HG02623 (cell line): ENCODE measurements around the gene KCTD21.
"Not testable (repeated sequence)": the region's sequence is repeated elsewhere in the genome, so short reads cannot be mapped to it uniquely, and the experiment has no call there.

Experiments
- ATAC-seq: cut with Tn5 transposase; IDR thresholded peaks from one replicate; pipeline ENCODE4 v1.9.1; 2021; ENCODE audit warnings: moderate library complexity; ENCODE audit not compliant: unreplicated experiment

The KCTD21 gene, protein sequence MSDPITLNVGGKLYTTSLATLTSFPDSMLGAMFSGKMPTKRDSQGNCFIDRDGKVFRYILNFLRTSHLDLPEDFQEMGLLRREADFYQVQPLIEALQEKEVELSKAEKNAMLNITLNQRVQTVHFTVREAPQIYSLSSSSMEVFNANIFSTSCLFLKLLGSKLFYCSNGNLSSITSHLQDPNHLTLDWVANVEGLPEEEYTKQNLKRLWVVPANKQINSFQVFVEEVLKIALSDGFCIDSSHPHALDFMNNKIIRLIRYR

DNA sequence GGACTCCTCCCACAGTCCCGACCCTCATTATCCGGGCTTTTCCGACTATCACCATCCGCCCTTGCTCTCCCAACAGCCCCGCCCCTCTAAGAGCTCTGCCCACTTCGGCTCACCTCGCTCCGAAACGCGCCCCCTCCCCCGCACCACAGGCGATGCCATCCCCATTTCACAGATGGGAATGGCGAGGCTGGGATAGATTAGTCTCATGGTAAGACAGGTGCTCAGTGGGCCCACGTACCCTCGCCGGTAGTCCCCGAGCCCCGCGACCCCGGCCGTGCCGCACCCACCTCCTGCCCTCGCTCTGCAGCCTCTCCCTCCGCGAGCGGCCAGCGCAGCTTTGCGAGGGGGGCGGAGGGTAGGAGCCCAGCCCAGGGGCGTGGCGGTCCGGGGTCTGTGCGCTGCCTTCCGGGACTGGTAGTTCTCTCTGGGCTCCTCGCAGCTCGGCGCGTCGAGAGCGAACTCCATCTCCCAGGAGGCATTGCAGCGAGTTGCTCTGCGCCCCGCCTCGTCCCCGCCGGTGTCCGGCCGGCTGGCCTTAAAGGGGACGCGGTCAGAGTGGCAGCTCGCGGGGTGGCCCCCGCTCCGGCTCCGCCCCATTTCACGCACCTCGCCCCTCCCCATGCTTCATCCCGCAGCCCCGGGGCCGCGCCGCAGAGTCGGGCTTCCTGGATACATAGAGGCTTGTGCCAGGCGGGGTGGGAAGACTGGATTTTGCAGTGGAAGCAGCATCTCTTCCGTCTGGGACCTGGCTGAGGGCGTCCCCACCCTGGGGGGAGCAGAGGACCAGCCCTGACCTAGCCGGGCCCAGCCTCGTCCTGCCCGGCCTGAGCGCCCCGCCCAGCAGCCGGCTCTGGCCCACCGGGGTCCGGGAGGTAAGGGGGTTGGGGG is at the start of gene KCTD21, which contains the start of gene USP35:
Gene KCTD21 (minus strand): TSS at position 341 of the 888 bp plus-strand sequence. CDS start 14,072 bp downstream, outside the sequence.
Gene USP35 (plus strand): TSS at position 634 of the 888 bp plus-strand sequence. CDS start 7,327 bp downstream, outside the sequence.
- peak; percentile 96 for ATAC-seq

DNA sequence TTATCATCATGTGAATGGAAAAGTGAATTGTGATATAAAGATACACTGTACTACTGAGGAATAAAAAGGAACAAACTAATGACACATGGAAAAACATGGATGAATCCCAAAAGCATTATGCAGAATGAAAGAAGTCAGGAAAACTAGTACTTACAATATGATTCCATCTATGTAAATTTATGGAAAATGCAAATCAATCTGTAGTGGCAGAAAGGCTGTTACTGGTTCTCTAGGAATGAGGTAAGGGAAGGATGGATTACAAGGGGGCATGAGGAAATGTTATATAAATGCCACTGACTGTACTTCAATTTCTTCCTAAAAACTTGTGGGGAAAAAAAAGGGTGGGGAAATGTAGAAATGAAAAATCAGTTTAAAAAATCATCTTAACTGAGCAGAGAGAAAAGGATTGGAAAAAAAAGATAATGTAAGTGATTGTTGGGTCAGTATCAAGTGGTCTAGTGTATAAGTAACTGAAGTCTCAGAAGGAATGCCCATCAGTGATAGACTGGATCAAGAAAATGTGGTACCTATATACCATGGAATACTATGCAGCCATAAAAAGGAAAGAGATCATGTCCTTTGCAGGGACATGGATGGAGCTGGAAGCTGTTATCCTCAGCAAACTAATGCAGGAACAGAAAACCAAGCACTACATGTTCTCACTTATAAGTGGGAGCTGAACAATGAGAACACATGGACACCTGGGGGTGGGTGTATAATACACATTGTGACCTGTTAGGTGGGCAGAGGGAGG is 49.0 kb upstream of the KCTD21 start:
- no peak for ATAC-seq

DNA sequence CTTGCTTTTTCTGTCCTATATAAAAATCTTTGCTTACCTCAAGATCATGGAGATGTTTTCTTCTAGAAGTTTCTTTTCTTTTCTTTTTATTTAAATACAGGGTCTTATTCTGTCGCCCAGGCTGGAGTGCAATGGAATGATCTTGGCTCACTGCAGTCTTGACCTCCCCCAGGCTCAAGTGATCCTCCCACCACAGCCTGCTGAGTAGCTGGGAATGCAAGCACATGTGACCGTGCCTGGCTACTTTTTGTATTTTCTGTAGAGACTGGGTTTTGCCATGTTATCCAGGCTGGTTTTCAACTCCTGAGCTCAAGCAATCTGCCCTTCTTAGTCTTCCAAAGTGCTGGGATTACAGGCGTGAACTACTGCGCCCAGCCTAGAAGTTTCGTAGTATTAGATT is 45.6 kb upstream of the KCTD21 start:
- no peak for ATAC-seq

DNA sequence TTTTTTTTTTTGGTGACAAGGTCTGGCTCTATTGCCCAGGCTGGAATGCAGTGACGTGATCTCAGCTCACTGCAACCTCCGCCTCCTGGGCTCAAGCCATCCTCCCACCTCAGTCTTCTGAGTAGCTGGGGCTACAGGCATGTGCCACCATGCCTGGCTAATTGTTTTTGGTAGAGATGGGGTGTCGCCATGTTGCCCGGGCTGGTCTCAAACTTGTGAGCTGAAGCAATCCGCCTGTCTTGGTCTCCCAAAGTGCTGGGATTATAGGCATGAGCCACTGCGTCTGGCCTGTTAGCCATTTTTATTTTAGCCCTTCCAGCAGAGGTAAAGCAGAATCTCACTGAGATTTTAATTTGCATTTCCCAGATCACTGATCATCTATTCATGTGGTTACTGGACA is 44.6 kb upstream of the KCTD21 start:
- ATAC-seq = not testable (repeated sequence)

DNA sequence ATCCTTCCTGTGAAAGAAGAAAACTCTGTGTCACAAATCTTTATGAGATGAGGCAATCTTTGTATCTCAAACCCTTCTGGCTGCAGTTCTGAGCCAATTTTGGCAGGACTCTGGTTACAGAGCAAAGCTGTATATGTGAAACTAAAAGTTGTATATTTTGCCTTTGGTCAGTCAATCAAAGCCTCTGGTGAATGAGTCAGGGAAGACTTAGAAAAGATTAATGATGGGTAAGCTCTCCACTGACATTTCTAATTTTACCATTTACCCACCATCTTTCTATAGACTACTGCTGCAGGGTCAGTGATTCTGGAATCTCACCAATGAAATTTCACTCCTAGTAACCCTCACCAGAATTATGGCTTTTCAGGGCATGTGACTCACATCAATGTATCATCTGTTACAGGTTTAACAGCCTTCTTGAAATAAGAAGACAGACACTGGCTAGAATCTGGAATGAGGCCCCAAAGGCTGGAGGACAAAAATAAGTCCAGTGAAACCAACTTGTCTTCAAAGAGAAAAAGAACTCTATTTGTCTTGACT is 43.6 kb upstream of the KCTD21 start:
- no peak for ATAC-seq

DNA sequence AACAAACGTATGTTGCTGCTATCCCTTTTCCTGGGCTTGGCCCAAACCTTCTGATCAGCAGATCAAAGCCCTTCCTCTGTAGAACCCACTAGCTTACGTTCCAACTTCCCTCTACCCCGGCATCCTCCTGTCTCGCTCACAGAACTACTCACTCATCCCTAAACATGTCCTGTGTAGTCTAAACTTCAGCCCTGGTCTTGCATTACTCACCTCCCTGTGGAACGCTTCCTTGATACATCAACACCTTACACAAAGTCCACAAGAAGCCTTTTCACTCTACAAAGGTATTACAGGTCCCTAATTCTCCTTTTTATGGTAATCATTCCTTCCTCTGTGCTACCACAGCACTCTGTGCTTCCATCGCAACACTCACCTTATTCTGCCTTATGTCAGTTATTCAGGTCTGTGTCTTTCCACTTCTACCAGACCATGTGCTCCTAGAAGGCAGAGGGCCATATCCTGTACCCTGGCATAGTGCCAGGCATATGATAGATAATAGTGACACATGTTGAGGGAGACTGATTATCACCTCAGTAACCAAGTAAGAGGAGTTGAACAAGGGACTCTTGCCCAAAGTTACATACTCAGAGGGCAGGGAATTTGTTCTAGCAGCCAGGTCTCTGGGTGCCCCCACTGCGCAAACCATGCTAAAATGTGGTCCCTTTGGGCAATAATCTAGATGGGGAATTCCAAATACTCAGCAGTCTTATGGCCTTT is 41.9 kb upstream of the KCTD21 start:
- ATAC-seq = no peak

DNA sequence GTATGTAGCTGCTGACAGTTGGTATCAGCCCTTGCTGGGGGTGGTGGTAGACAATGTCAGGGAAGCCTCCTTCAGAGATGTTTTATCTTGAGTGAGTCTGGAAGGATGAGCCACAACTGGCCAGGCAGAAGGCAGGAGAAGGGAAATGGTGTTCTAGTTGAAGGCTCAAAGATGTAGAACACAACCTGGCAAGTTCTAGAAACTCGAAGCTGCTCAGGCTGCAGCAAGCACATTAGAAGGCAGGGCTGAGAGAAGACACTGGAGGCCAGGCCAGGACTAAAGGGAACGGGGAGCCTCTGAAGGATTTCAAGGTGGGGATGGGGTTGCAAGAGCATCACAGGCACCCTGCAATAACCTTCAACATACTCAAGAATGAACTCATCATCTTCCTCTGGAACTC is 40.7 kb upstream of the KCTD21 start:
- ATAC-seq = no peak

DNA sequence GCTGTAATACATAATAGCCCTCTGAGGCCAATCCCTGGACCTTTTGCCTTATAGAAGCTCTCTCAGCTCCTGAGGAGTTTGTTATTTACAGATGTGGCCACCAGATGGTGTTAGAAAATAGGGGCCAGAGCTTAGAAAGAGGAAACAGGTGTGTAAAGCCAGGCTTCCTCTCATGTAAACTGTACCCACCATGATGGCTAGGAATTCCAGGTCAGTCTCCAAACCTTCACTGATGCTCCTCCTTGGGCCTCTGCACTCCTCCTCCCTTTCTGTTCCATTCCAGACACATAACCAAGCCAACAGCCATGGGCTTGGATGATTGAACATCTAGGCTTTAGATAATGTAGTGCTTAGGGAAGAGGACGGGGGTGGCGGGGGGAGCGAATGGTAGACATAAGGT is 40.0 kb upstream of the KCTD21 start:
- ATAC-seq = peak; percentile 51

DNA sequence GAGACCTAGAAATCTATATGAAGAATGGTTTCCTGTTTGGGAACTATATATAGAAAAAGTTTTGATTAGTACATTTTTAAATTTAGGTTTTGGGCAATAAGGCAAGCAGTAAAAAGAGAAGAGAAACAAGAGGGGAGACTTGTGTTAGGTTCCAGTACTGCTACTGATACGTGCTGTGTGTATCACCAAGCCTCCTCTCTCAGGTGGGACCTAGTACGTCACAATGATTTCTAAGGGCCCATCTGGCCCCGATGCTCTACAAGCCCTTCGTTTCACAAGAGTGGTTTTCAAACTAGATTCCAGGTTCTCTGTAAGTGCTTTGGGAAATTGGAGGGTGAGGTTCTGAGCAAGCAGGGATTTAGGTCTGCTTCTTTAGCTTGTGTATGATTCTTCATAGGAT is 39.5 kb upstream of the KCTD21 start:
- ATAC-seq = no peak

DNA sequence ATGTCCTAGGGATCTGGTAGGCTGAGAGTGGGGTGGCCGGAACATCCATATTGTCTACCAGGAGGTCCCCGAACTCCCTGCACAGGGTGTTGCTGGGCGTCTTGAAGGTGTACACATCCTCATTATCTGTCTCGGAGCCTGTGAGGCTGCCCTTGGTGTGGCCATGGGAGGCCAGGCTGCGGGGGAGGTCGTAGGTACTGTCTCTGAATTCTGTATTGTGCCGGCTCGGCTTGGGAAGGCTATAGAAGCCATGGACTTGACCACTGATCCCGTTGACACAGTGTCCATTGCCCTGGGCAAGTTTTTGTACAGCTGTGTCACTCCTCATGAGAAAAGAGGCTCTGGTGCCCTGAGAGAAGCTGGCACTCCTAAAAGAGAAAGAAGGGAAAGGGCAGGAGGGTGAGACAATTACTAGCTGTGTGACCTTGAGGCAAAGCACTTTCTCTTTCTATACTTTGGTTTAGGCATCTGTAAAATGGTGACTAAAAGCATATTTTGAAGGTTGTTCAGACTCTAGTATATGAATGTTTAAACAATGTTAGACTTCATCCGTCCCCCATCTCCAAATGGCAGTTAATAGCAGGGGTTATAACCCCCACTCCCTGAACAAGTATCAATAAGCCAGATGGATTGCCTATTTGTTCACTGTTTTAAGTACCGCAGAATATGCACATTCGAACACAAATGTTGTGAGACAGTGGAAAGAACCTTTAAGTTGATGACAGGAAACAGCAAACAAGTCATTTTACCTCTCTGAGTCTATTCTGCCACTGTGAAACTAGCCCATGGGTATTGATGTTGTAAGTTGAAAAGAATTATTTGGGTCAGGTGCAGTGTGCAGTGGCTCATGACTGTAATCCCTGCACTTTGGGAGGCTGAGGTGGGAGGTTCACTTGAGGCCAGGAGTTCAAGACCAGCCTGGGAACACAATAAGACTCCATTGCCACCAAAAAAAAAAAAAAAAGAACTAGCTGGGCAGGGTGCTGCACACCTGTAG is 38.6 kb upstream of the KCTD21 start:
- no peak for ATAC-seq

DNA sequence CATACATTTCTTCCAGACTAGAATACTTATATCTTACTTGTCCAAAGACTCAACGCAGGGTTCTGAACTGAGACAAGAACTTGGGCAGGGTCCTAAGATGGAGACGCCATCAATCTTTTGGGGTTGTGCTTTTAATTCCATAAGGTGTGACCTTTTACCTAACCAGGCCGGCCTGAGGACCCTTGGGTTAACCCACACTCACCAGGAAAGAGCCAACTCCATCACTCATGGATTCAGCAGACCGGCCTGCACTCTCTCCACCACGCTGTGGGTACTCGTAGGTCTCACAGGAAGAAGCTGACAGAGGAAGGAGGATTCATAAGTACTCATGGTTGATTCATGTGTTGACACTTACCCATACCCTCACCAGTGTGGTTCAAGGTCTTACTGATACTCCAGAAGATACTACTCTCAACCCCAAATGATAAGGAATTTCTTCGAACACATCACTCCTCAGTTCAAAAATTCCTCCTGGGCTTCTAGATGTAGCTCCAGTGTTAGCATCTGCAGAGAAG is 36.5 kb upstream of the KCTD21 start:
- no peak for ATAC-seq

DNA sequence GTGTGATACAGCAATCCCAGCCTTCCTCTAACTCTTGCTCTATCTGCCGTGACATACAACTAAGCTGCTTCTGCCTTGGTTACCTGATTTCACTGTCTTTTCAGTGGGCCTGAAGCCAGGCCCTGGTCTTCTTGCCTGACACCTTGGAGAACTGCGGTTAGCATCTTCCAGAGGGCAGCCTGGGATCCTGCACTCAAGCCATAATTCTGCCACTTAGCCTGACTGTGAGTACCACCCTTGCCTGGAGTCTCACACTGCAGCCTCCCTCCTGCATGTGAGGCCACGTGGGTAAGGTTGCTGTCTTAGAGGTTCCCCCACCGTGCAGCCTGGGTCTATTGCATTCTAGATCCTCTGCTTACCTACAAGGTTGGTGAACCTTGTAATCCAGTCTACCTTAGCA is 36.1 kb upstream of the KCTD21 start:
- no peak for ATAC-seq

DNA sequence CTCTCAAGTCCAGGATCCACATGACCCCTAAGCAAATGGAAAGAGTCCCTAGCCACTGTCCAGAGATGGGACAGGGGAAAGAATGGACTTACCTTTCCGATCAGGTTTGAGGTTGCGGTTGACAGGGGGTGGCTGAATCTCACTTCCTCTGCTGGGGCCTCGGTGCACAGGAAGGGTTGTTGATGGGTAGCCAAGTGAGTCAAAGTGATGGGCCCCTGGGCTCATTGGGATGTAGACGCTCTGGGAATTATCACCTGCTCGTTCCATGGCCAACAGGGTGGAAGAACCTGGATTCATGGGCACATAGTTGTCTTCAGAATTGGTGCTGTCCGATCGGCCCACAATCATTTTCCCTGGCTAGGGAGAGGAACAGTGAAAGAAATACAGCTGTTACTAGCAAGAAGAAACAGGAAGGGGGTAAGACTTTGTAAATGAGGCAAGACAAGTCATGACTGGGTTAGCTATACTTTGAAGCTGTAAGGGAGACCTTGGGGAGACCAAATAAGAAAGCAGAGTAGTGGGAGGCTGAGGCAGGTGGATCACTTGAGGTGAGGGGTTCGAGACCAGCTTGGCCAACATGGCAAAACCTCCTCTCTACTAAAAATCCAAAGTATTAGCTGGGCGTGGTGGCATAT is 35.0 kb upstream of the KCTD21 start:
- ATAC-seq = peak; percentile 58

DNA sequence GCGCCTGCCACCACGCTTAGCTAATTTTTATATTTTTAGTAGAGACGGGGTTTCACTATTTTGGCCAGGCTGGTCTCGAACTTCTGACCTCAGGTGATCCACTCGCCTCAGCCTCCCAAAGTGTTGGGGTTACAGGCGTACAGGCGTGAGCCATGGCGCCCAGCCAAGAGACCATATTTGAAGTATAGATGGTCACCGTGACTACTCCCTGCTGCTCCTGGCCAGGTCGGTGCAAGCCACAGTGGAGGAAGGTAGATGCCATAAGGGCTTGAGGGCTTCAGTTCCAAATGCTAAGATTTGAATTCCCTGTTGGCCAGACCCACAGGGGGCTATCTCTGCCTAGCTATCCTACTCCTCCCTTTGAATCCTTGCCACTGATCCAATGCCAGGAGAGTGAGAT is 34.3 kb upstream of the KCTD21 start:
- not testable (repeated sequence) for ATAC-seq

DNA sequence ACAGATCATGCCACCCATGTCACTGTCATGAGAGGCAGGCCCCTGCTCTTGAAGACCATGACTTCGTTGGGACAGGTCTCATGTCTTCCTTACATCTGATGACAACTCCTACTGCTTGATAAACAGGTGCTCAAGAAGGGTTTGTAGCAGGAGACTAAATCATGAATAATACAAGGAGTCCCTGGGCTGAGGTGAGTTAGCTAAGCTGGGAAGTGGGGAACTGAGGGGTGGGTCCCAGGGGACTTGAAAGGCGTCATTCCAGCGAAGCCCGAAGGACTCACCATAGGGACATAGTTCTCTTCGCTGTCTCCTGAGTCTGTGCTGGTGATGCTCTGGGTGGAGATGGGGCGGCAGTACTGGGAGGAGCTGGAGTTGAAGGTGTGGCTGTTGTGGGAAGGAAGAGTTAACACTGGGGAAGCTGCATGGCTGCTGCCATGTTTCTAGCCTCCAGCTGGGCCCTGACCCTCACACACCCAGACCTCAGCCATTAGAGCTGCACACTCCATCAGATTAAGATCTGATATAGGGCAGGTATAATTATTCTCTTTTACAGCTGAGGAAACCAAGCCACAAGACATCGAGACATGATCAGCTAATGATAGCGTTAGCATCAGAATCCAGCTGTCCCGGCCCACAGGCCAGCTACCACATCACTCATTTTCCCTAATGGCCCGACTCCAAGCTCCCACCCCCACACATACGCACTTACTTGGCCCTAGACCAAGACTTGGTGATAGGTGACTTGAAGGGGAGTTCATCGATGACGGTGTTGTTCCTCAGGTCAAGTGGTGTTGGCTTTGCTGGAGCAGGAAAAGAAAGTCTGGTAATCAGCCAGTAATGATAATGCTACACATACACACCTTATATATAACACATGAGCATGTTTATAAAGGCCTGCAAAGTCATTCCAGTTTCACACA is 33.2 kb upstream of the KCTD21 start:
- ATAC-seq = no peak

DNA sequence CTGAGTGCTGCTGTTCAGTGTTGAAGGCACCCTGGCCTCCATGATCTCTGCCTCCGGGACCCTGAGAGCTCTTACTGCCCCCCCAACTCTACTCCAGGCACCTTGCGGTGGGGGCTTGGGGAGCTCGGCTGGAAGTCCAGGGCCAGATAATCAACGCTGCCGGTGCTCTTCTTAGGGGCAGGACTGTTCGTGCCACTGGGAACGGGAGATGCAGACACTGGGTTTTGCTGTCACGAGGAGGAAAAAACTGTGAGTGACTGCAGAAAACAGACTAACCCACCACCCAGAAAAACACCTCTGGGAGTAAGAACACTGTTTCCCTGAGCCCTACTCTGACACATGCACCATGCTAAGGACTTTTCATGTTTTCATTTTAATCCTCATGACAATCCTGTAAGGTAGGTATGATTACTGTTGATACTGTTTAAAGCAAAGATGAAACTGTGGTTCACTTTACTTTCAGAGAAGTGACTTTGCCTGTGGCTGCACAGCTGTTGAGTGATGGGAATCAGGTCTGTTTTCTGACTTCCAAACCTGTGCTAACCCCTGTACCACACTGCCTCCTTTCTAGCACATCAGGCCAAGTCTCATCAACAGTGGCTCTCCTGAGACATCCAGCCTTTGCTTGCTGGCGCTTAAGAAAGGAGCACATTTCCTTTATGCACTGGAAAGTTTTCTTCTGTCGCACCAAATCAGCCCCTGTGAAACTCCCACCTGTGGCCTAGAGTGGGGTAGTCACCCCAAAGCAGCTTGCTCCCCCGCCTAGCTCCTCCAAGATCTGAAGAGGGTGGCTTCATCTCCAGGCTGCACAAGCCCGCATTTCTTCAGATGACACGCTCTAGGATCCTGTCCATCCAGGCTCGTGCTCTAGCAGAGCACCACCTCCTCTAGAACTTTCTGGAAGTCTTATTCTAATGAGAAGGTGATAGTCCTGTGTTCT is 32.1 kb upstream of the KCTD21 start:
- no peak for ATAC-seq
